Urothelium cell line (cell line): Measurements from ENCODE around the gene HMG20A.

Experiments used
- DNase-seq: peaks from one replicate; pipeline ENCODE4 v3.0.0; 2011; ENCODE audit warnings: low spot score, mixed read lengths
- FAIRE-seq: peaks from 2 replicates; lab custom pipeline; 2011; peaks lifted over from hg19 to GRCh38; lab: Jason Lieb, UNC

The HMG20A gene

GRCh38 chr15:77496715-77497109 is 76.0 kb downstream of the HMG20A start:
- DNase-seq (peak; percentile 83), FAIRE-seq (no peak)

GRCh38 chr15:77497110-77497737 is 76.5 kb downstream of the HMG20A start:
- no peak for FAIRE-seq
- DNase-seq = no peak

- FAIRE-seq (no peak), DNase-seq (no peak)
These were observed 77.3 kb downstream of the HMG20A start for GRCh38 chr15:77497942-77498361.

- DNase-seq (no peak), FAIRE-seq (no peak)
These were observed 78.5 kb downstream of the HMG20A start for GRCh38 chr15:77499087-77499760.

- no peak for DNase-seq
- no peak for FAIRE-seq
These were observed 80.3 kb downstream of the HMG20A start for GRCh38 chr15:77500989-77501388.

GRCh38 chr15:77502379-77503095 is 81.8 kb downstream of the HMG20A start:
- no peak for DNase-seq

GRCh38 chr15:77503240-77503639 is 82.6 kb downstream of the HMG20A start:
- DNase-seq (no peak), FAIRE-seq (no peak)

More at GRCh38 chr15:77502379-77503095, 81.8 kb downstream of the HMG20A start:
- FAIRE-seq = no peak

GRCh38 chr15:77503764-77504163 is 83.1 kb downstream of the HMG20A start:
- FAIRE-seq (no peak), DNase-seq (no peak)

- DNase-seq (no peak), FAIRE-seq (no peak)
These were observed 83.6 kb downstream of the HMG20A start for GRCh38 chr15:77504306-77504705.

GRCh38 chr15:77504871-77505270 is 84.2 kb downstream of the HMG20A start:
- DNase-seq = no peak
- no peak for FAIRE-seq

GRCh38 chr15:77505556-77505955 is 84.9 kb downstream of the HMG20A start:
- FAIRE-seq = no peak
- no peak for DNase-seq

- FAIRE-seq = no peak
- DNase-seq = no peak
These were observed 85.8 kb downstream of the HMG20A start for GRCh38 chr15:77506311-77507142.

- DNase-seq (no peak), FAIRE-seq (no peak)
These were observed 86.6 kb downstream of the HMG20A start for GRCh38 chr15:77507143-77507897.

- DNase-seq (peak; percentile 84), FAIRE-seq (peak; percentile 89)
These were observed 87.2 kb downstream of the HMG20A start for GRCh38 chr15:77507911-77508310.

- FAIRE-seq = no peak
These were observed 88.0 kb downstream of the HMG20A start for GRCh38 chr15:77508541-77509243.

GRCh38 chr15:77510066-77511057 is 89.7 kb downstream of the HMG20A start:
- no peak for FAIRE-seq

More at GRCh38 chr15:77508541-77509243, 88.0 kb downstream of the HMG20A start:
- DNase-seq = no peak

GRCh38 chr15:77511869-77512268 is 91.2 kb downstream of the HMG20A start:
- DNase-seq = no peak
- FAIRE-seq = no peak

More at GRCh38 chr15:77510066-77511057, 89.7 kb downstream of the HMG20A start:
- DNase-seq = no peak

- FAIRE-seq (no peak), DNase-seq (no peak)
These were observed 92.5 kb downstream of the HMG20A start for GRCh38 chr15:77513226-77513625.
